Measurements from ENCODE around the gene SLC39A11.
"Not testable (repeated sequence)": the region's sequence is repeated elsewhere in the genome, so short reads cannot be mapped to it uniquely, and the experiment has no call there.

DNA sequence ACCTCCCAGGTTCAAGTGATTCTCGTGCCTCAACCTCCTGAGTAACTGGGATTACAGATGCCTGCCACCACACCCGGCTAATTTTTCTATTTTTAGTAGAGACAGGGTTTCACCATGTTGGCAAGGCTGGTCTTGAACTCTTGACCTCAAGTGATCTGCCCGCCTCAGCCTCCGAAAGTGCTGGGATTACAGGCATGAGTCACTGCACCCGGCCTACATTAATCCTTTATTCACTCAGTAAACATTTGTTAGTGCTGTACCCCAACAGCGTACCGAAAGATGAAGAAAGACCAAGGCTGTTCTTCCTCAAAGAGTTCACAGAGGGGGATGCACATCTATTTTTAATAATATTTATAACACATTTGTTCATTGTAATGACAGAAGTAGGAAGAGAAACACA lies 196.2 kb downstream of the SLC39A11 start:
- TF ChIP-seq CTCF (IDR thresholded peaks at IDR 0.05; ENCODE audit: low read length); EZH2 (optimal IDR thresholded peaks at IDR 0.05; ENCODE audit: low read depth, low read length): not testable (repeated sequence)

All from MM.1S (cell line).